Frontal cortex (tissue), 4 donors: ENCODE measurements around the gene CSMD2. TPM values are rescaled to one million over a fixed set of nuclear protein-coding genes. Genes with fewer than 3 reads are reported as not detected.

Experiments
- DNase-seq, 2 donors: peaks; one replicate each; pipeline ENCODE4 v3.0.0; 2012; ENCODE audit warnings: low spot score in 2 of 2
- FAIRE-seq: peaks from 2 replicates; lab custom pipeline; 2012; peaks lifted over from hg19 to GRCh38; lab: Jason Lieb, UNC
- total RNA-seq: library from RNA; depleted of rRNA; stranded (reverse); fragments of >200 nt; gene quantifications from one replicate; pipeline ENCODE4 v1.2.3, GENCODE V29; 2014
- donor health status: control.
- donor health status: control.
- donor health status: control.

The CSMD2 gene
- total RNA-seq, 1 donor from 2014 or later: 23.6 TPM

- DNase-seq: no peak
Observed at GRCh38 chr1:33610864-33611455, 554.1 kb downstream of the CSMD2 start.

GRCh38 chr1:33610391-33610790 lies 554.6 kb downstream of the CSMD2 start:
- no peak for FAIRE-seq
- no peak for DNase-seq

More at GRCh38 chr1:33610864-33611455, 554.1 kb downstream of the CSMD2 start:
- no peak for FAIRE-seq

- FAIRE-seq: no peak
- DNase-seq: no peak
Observed at GRCh38 chr1:33609739-33610138, 555.3 kb downstream of the CSMD2 start.

GRCh38 chr1:33608825-33609400 lies 556.1 kb downstream of the CSMD2 start:
- FAIRE-seq: no peak
- DNase-seq: no peak

- FAIRE-seq (no peak), DNase-seq (no peak)
Observed at GRCh38 chr1:33607444-33608005, 557.5 kb downstream of the CSMD2 start.

- no peak for FAIRE-seq
- no peak for DNase-seq
Observed at GRCh38 chr1:33606272-33606671, 558.8 kb downstream of the CSMD2 start.

GRCh38 chr1:33602271-33602670 lies 562.8 kb downstream of the CSMD2 start:
- no peak for FAIRE-seq
- DNase-seq: no peak

GRCh38 chr1:33601751-33602150 lies 563.3 kb downstream of the CSMD2 start:
- no peak for DNase-seq
- no peak for FAIRE-seq

- FAIRE-seq: no peak
- DNase-seq: no peak
Observed at GRCh38 chr1:33599516-33600115, 565.4 kb downstream of the CSMD2 start.

GRCh38 chr1:33588726-33589125 lies 576.3 kb downstream of the CSMD2 start:
- DNase-seq: no peak
- no peak for FAIRE-seq

- DNase-seq (no peak), FAIRE-seq (no peak)
Observed at GRCh38 chr1:33586795-33587194, 578.2 kb downstream of the CSMD2 start.

- no peak for FAIRE-seq
Observed at GRCh38 chr1:33586106-33586505, 578.9 kb downstream of the CSMD2 start.

GRCh38 chr1:33583567-33583966 lies 581.5 kb downstream of the CSMD2 start:
- no peak for FAIRE-seq
- no peak for DNase-seq

More at GRCh38 chr1:33586106-33586505, 578.9 kb downstream of the CSMD2 start:
- DNase-seq: no peak

- FAIRE-seq (no peak), DNase-seq (no peak)
Observed at GRCh38 chr1:33578557-33579448, 586.2 kb downstream of the CSMD2 start.

- no peak for DNase-seq
Observed at GRCh38 chr1:33577663-33578062, 587.4 kb downstream of the CSMD2 start.

GRCh38 chr1:33576821-33577599 lies 588.0 kb downstream of the CSMD2 start:
- no peak for FAIRE-seq
- no peak for DNase-seq

More at GRCh38 chr1:33577663-33578062, 587.4 kb downstream of the CSMD2 start:
- FAIRE-seq: no peak

- FAIRE-seq (no peak), DNase-seq (no peak)
Observed at GRCh38 chr1:33575324-33575879, 589.6 kb downstream of the CSMD2 start.

GRCh38 chr1:33573661-33574060 lies 591.4 kb downstream of the CSMD2 start:
- FAIRE-seq: no peak

GRCh38 chr1:33572387-33572786 lies 592.6 kb downstream of the CSMD2 start:
- DNase-seq: no peak
- no peak for FAIRE-seq

More at GRCh38 chr1:33573661-33574060, 591.4 kb downstream of the CSMD2 start:
- DNase-seq: no peak
